Midbrain (tissue), 1 donor: ENCODE results near the gene CDKN1A.
"Not testable (repeated sequence)": the region's sequence is repeated elsewhere in the genome, so short reads cannot be mapped to it uniquely, and the experiment has no call there.

ENCODE experiments used
- DNase-seq: peaks from one replicate; lab custom pipeline; 2025; lab: John Stamatoyannopoulos, UW

The CDKN1A gene

GRCh38 chr6:36678488-36679042 lies at the start of gene CDKN1A:
TSS of gene CDKN1A (plus strand) at chr6:36678714. CDS start at chr6:36684102, 5,388 bp downstream.
- DNase-seq = peak; percentile 87

- DNase-seq = no peak
These were observed 48.7 kb upstream of the CDKN1A start for GRCh38 chr6:36629784-36630183.

- no peak for DNase-seq
These were observed 47.0 kb upstream of the CDKN1A start for GRCh38 chr6:36631326-36632011.

- no peak for DNase-seq
These were observed 45.1 kb upstream of the CDKN1A start for GRCh38 chr6:36633370-36633769.

- DNase-seq = no peak
These were observed 44.6 kb upstream of the CDKN1A start for GRCh38 chr6:36633915-36634314.

- DNase-seq = no peak
These were observed 44.0 kb upstream of the CDKN1A start for GRCh38 chr6:36634317-36635108.

GRCh38 chr6:36636283-36636682 lies 42.2 kb upstream of the CDKN1A start:
- DNase-seq = no peak

- no peak for DNase-seq
These were observed 41.7 kb upstream of the CDKN1A start for GRCh38 chr6:36636687-36637418.

- DNase-seq = no peak
These were observed 39.9 kb upstream of the CDKN1A start for GRCh38 chr6:36638579-36638978.

- no peak for DNase-seq
These were observed 39.2 kb upstream of the CDKN1A start for GRCh38 chr6:36639171-36639808.

GRCh38 chr6:36641543-36641942 lies 37.0 kb upstream of the CDKN1A start:
- DNase-seq = no peak

- peak; percentile 33 for DNase-seq
These were observed 35.3 kb upstream of the CDKN1A start for GRCh38 chr6:36642913-36643817.

GRCh38 chr6:36643977-36644376 lies 34.5 kb upstream of the CDKN1A start:
- DNase-seq = no peak

GRCh38 chr6:36649086-36649485 lies 29.4 kb upstream of the CDKN1A start:
- DNase-seq = no peak

GRCh38 chr6:36649701-36650484 lies 28.6 kb upstream of the CDKN1A start:
- no peak for DNase-seq

- DNase-seq = no peak
These were observed 27.6 kb upstream of the CDKN1A start for GRCh38 chr6:36650848-36651478.

GRCh38 chr6:36651659-36652379 lies 26.7 kb upstream of the CDKN1A start:
- no peak for DNase-seq

GRCh38 chr6:36654469-36654868 lies 24.0 kb upstream of the CDKN1A start:
- DNase-seq = not testable (repeated sequence)
